Gastroesophageal sphincter (tissue), 3 donors: ENCODE measurements around the gene PHF5A.

ENCODE experiments used
- CTCF ChIP-seq, 4 experiments: fragments of 200-600 bp in 2 of 4; fragments of 450-650 bp in 2 of 4; sonication (generic) in 1 of 4; IDR thresholded peaks; one replicate each; pipeline ENCODE4 v1.5.1; 2017 to 2019; ENCODE audit warnings: antibody characterized with exemption in 4 of 4, mild to moderate bottlenecking in 2 of 4, moderate library complexity in 2 of 4
- EP300 ChIP-seq: sonication (generic); formaldehyde crosslinking; IDR thresholded peaks from one replicate; pipeline ENCODE4 v1.6.1; 2017; ENCODE audit warnings: antibody characterized with exemption, mild to moderate bottlenecking
- POLR2A ChIP-seq, 2 donors: fragments of 450-650 bp; IDR thresholded peaks; one replicate each; pipeline ENCODE4 v1.6.1; 2017; ENCODE audit warnings: antibody characterized with exemption in 2 of 2, mild to moderate bottlenecking in 2 of 2, moderate library complexity in 1 of 2
- POLR2AphosphoS5 ChIP-seq: sonication (generic); formaldehyde crosslinking; IDR thresholded peaks from one replicate; pipeline ENCODE4 v1.6.1; 2017; ENCODE audit warnings: antibody characterized with exemption

GRCh38 chr22:41442240-41442792 is 26.2 kb downstream of the PHF5A start:
- no peak for TF ChIP-seq CTCF (IDR thresholded peaks at IDR 0.05)
- no peak for TF ChIP-seq POLR2AphosphoS5
- no peak for TF ChIP-seq POLR2A (IDR thresholded peaks at IDR 0.05)
- TF ChIP-seq EP300 = no peak
